ENCODE measurements around the gene RIPOR1.
A peak's percentile ranks its signal among the peaks of the same experiment; 100 is the strongest.

RIPOR1 gene

DNA sequence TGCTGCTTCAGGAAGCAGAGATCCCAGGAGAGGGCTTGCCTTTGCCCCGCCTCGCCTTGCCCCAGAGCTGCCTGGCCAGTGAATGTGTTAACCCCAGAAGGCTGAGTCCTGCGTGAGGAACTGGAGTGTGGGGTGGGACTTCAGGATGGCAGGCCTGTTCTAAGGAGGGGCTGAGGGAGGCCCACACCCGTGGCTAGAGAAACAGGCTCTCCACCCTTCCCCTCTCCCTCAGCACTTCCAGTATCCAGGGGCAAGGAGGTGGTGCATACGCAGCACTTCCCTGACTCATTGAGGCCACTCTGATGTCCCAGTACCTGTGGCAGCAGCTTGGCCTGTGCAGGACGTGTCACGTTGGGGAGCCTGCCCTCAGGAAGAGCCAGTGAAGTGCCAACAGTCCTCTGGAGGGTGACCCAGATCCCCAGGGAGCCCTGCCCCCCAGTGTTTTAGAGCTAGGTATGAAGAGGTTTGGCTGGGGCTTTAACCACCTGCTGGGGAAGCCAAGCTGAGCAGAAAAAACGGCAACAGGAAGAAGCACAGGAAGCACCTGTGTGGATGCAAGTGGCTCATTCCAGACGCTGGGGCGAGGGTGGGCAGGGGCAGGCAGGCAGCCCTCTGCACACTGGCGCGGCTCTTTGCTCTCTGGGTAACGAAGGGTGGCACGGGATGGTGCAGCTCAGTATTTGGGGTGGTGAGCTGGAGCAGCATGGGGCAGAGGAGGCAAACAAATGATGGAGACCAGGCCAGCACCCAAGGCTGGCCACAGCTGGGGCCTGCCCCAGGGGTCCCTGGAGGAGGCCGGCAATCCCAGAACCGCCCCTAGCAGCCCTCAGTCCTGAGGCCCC, 19.0 kb downstream of the RIPOR1 start:
- peak overlapping the region; percentile 72 for H3K27ac ChIP-seq (replicated peaks)
- TF ChIP-seq, protein P1, sequence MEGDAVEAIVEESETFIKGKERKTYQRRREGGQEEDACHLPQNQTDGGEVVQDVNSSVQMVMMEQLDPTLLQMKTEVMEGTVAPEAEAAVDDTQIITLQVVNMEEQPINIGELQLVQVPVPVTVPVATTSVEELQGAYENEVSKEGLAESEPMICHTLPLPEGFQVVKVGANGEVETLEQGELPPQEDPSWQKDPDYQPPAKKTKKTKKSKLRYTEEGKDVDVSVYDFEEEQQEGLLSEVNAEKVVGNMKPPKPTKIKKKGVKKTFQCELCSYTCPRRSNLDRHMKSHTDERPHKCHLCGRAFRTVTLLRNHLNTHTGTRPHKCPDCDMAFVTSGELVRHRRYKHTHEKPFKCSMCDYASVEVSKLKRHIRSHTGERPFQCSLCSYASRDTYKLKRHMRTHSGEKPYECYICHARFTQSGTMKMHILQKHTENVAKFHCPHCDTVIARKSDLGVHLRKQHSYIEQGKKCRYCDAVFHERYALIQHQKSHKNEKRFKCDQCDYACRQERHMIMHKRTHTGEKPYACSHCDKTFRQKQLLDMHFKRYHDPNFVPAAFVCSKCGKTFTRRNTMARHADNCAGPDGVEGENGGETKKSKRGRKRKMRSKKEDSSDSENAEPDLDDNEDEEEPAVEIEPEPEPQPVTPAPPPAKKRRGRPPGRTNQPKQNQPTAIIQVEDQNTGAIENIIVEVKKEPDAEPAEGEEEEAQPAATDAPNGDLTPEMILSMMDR (IDR thresholded peaks at IDR 0.05; ENCODE audit: insufficient read depth, low read length) = no peak
- 0 out of 2 replicates have a peak, but pooled peaks have one; percentile 0 for TF ChIP-seq SPI1 (IDR thresholded peaks at IDR 0.05; ENCODE audit: borderline replicate concordance, low read depth)
- peak; percentile 73 for TF ChIP-seq POLR2AphosphoS5 (IDR thresholded peaks at IDR 0.05; ENCODE audit: low read depth)
- TF ChIP-seq GABPA (IDR thresholded peaks at IDR 0.05; ENCODE audit: low read depth) = no peak
- TF ChIP-seq, protein P2, sequence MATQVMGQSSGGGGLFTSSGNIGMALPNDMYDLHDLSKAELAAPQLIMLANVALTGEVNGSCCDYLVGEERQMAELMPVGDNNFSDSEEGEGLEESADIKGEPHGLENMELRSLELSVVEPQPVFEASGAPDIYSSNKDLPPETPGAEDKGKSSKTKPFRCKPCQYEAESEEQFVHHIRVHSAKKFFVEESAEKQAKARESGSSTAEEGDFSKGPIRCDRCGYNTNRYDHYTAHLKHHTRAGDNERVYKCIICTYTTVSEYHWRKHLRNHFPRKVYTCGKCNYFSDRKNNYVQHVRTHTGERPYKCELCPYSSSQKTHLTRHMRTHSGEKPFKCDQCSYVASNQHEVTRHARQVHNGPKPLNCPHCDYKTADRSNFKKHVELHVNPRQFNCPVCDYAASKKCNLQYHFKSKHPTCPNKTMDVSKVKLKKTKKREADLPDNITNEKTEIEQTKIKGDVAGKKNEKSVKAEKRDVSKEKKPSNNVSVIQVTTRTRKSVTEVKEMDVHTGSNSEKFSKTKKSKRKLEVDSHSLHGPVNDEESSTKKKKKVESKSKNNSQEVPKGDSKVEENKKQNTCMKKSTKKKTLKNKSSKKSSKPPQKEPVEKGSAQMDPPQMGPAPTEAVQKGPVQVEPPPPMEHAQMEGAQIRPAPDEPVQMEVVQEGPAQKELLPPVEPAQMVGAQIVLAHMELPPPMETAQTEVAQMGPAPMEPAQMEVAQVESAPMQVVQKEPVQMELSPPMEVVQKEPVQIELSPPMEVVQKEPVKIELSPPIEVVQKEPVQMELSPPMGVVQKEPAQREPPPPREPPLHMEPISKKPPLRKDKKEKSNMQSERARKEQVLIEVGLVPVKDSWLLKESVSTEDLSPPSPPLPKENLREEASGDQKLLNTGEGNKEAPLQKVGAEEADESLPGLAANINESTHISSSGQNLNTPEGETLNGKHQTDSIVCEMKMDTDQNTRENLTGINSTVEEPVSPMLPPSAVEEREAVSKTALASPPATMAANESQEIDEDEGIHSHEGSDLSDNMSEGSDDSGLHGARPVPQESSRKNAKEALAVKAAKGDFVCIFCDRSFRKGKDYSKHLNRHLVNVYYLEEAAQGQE (IDR thresholded peaks at IDR 0.05; ENCODE audit: insufficient replicate concordance, low read depth) = no peak
- no peak overlapping the region for H3K4me3 ChIP-seq (replicated peaks; ENCODE audit: insufficient read depth, low read length)
- no peaks in the 10 kb centered on the region for H3K27me3 ChIP-seq (ENCODE audit: insufficient read depth, poor library complexity, severe bottlenecking)
- peak in 1 of 2 experiments; percentile 70 for DNase-seq (ENCODE audit: low read depth in 1 of 2, low spot score in 1 of 2)

DNA sequence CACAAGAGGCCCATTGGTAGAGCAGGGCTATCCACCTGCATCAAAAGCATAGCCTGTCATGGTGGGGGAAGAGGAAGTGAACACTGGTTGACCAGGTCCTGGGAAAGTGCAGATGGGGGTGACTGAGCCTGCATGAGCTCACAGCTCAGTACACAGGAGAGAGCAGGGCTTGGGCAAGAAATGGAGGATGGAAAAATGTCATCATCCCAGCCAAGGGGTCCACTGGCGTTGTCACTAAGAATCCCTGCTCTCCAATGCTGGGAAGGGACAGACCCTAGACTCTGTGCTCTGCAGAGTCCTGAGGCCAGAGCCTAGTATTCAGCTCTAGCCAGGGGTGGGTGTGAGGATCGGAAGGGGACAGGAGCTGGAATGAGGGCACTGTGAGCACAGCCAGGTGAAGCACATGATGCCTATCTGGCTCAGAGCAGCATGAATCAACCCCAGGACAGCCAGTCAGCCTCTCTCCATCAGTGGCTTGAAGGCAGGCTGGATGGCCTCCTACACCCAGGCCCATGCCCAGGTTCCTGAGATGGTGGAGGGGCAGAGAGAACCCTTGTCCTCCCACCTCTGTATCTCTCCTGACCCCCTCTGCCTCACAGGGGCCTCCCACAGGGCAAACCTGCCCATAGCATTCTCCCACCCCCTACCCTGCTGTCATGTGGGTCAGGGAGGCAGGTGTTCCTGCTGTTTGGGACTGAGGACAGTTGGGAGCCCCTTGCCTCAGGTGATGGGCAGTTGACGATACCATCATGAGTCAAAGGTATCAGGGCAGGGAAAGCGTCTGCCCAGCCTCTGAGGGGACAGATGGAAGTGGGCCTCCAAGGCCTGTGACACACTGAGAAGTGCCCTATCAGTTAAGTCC, 19.9 kb downstream of the RIPOR1 start:
- peak; percentile 85 for TF ChIP-seq SPI1 (IDR thresholded peaks at IDR 0.05; ENCODE audit: borderline replicate concordance, low read depth)
- TF ChIP-seq POLR2AphosphoS5 (IDR thresholded peaks at IDR 0.05; ENCODE audit: low read depth) = peak; percentile 39; the same call in 1 of the 2 replicates
- TF ChIP-seq, protein P2 (IDR thresholded peaks at IDR 0.05; ENCODE audit: insufficient replicate concordance, low read depth) = no peak
- no peak for TF ChIP-seq GABPA (IDR thresholded peaks at IDR 0.05; ENCODE audit: low read depth)
- TF ChIP-seq, protein P1 (IDR thresholded peaks at IDR 0.05; ENCODE audit: insufficient read depth, low read length) = no peak
- DNase-seq (ENCODE audit: low read depth in 1 of 2, low spot score in 1 of 2) = peak; percentile 59 to 67
- H3K27me3 ChIP-seq (ENCODE audit: insufficient read depth, poor library complexity, severe bottlenecking) = no peaks in the 10 kb centered on the region
- H3K4me3 ChIP-seq (replicated peaks; ENCODE audit: insufficient read depth, low read length) = no peak overlapping the region
- peak overlapping the region; percentile 72 for H3K27ac ChIP-seq (replicated peaks)

DNA sequence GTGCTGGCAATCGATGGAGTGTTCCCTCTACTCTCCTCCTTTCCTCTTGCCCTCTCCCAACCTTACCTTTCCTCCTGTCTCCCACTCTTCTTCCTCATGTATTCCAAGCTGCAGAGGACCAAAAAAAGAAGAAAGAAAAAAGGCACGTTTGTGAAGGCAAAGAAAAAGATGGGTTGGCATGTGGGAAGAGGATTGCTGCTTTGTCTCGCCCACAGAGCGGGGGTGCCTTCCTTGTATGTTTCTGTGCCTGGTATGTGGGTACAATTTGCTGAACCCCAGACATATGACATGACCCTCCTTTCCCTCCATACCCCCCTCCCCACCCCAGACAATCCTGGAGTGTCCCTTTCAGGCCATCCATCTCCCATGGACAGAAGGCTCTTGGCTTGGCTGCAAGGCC, 20.6 kb downstream of the RIPOR1 start:
- no peak for TF ChIP-seq POLR2AphosphoS5 (IDR thresholded peaks at IDR 0.05; ENCODE audit: low read depth)
- Histone ChIP-seq H3K27ac (replicated peaks) (no peak overlapping the region), H3K27me3 (ENCODE audit: insufficient read depth, poor library complexity, severe bottlenecking) (no peaks in the 10 kb centered on the region), H3K4me3 (replicated peaks; ENCODE audit: insufficient read depth, low read length) (no peak overlapping the region)
- DNase-seq (ENCODE audit: low read depth in 1 of 2, low spot score in 1 of 2) = no peak

DNA sequence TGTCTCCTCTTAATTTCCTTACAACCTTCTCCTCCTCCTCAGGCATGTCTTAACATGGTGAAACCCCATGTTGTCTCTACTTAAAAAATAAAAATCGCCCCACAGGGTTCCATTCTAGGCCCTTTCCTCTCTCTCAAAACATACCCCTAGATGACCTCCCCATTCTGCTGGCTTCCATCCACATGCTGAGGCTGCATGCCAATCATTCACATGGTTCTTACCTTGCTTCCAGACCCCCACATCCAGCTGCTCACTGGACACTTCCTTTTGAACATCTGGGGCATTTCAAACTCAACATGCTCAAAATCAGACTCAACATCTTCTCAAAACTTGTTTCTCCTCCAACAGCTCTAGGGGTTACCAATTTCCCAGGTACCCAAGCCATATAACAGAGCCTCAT, 21.3 kb downstream of the RIPOR1 start:
- no peak for DNase-seq (ENCODE audit: low read depth in 1 of 2, low spot score in 1 of 2)
- H3K4me3 ChIP-seq (replicated peaks; ENCODE audit: insufficient read depth, low read length) = no peak overlapping the region
- TF ChIP-seq SPI1 (IDR thresholded peaks at IDR 0.05; ENCODE audit: borderline replicate concordance, low read depth) (no peak), POLR2AphosphoS5 (IDR thresholded peaks at IDR 0.05; ENCODE audit: low read depth) (no peak), GABPA (IDR thresholded peaks at IDR 0.05; ENCODE audit: low read depth) (no peak)
- TF ChIP-seq, protein P1 (IDR thresholded peaks at IDR 0.05; ENCODE audit: insufficient read depth, low read length) = no peak
- TF ChIP-seq, protein P2 (IDR thresholded peaks at IDR 0.05; ENCODE audit: insufficient replicate concordance, low read depth) = no peak
- no peak overlapping the region for H3K27ac ChIP-seq (replicated peaks)
- H3K27me3 ChIP-seq (ENCODE audit: insufficient read depth, poor library complexity, severe bottlenecking) = no peaks in the 10 kb centered on the region
